Brain microvascular endothelial cell (primary cell): ENCODE measurements around the gene FYB1.

Source experiments
- DNase-seq: peaks from one replicate; pipeline ENCODE4 v3.0.0-alpha.2; 2020
- H3K27ac ChIP-seq: fragments of 250-450 bp; sonication (Bioruptor Pico); 2 replicates; pipeline ENCODE4 v1.5.1; 2020; ENCODE audit warnings: mild to moderate bottlenecking, moderate library complexity
- H3K27me3 ChIP-seq: fragments of 250-450 bp; sonication (Bioruptor Pico); replicated peaks from 2 replicates; pipeline ENCODE4 v1.5.1; 2020; ENCODE audit warnings: mild to moderate bottlenecking
- H3K36me3 ChIP-seq: fragments of 250-450 bp; sonication (Bioruptor Pico); replicated peaks from 2 replicates; pipeline ENCODE4 v1.5.1; 2020; ENCODE audit warnings: mild to moderate bottlenecking
- H3K4me3 ChIP-seq: 2 replicates; pipeline ENCODE4 v1.5.1; 2011; ENCODE audit warnings: low read depth, mild to moderate bottlenecking, control low read depth, low read length, moderate library complexity
- CTCF ChIP-seq: IDR thresholded peaks from 2 replicates; pipeline ENCODE4 v1.5.1; 2011; ENCODE audit warnings: low read depth, mild to moderate bottlenecking, moderate library complexity, low read length, control low read depth, inconsistent platforms; ENCODE audit errors: missing control alignments
- in situ Hi-C: cut with HindIII; loops from 2 replicates; pipeline ENCODE4 v1.10.0; 2017; ENCODE audit warnings: low sequenced_read_pairs, low pct_ligation_motif_present

The FYB1 gene

GRCh38 chr5:39120052-39120420 is 99.3 kb downstream of the FYB1 start:
- no peaks in the 10 kb centered on the region for H3K36me3 ChIP-seq
- no peak for DNase-seq
- no peak overlapping the region for H3K4me3 ChIP-seq
- no peak overlapping the region for H3K27ac ChIP-seq
- in situ Hi-C loops: no loop called here
- H3K27me3 ChIP-seq: no peaks in the 10 kb centered on the region
- TF ChIP-seq CTCF: no peak

- no peak for TF ChIP-seq CTCF
- H3K36me3 ChIP-seq: no peaks in the 10 kb centered on the region
Observed at GRCh38 chr5:39119404-39120051, 99.8 kb downstream of the FYB1 start.

GRCh38 chr5:39118638-39119037 is 100.7 kb downstream of the FYB1 start:
- DNase-seq: no peak
- no peaks in the 10 kb centered on the region for H3K27me3 ChIP-seq
- in situ Hi-C loops: no loop called here
- H3K27ac ChIP-seq: no peak overlapping the region
- no peak overlapping the region for H3K4me3 ChIP-seq
- H3K36me3 ChIP-seq: no peaks in the 10 kb centered on the region
- TF ChIP-seq CTCF: no peak

More at GRCh38 chr5:39119404-39120051, 99.8 kb downstream of the FYB1 start:
- Histone ChIP-seq H3K27ac (no peak overlapping the region), H3K4me3 (no peak overlapping the region), H3K27me3 (no peaks in the 10 kb centered on the region)
- DNase-seq: no peak
- in situ Hi-C loops: no loop called here

- H3K4me3 ChIP-seq: no peak overlapping the region
- no peak overlapping the region for H3K27ac ChIP-seq
- in situ Hi-C loops: no loop called here
- DNase-seq: no peak
- no peak for TF ChIP-seq CTCF
- H3K36me3 ChIP-seq: no peaks in the 10 kb centered on the region
- no peaks in the 10 kb centered on the region for H3K27me3 ChIP-seq
Observed at GRCh38 chr5:39117401-39117800, 102.0 kb downstream of the FYB1 start.

- DNase-seq: no peak
- in situ Hi-C loops: no loop called here
- no peak for TF ChIP-seq CTCF
- no peaks in the 10 kb centered on the region for H3K36me3 ChIP-seq
- no peaks in the 10 kb centered on the region for H3K27me3 ChIP-seq
- H3K4me3 ChIP-seq: no peak overlapping the region
- no peak overlapping the region for H3K27ac ChIP-seq
Observed at GRCh38 chr5:39116344-39117170, 102.8 kb downstream of the FYB1 start.
